ENCODE measurements around the gene FMNL2.

DNA sequence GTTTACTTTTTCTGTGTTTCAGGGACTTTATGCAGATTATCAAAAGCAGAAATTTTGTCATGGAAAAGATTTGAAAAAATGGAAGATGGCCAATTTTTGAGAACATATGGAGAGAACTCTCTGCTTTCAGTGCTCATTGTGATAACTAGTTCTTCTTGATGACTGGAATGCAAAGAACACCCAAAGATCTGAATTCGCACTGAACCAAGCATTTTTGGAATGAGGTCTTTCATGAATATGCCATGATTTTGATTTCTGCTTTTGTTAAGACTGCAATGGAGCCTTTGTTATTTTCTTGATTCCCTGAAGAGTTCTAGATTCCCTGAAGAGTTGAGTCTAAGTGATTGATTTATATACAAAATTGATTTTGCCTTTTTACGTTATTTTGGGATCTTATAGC lies 124.1 kb downstream of the FMNL2 start:
- TF ChIP-seq, protein P1, sequence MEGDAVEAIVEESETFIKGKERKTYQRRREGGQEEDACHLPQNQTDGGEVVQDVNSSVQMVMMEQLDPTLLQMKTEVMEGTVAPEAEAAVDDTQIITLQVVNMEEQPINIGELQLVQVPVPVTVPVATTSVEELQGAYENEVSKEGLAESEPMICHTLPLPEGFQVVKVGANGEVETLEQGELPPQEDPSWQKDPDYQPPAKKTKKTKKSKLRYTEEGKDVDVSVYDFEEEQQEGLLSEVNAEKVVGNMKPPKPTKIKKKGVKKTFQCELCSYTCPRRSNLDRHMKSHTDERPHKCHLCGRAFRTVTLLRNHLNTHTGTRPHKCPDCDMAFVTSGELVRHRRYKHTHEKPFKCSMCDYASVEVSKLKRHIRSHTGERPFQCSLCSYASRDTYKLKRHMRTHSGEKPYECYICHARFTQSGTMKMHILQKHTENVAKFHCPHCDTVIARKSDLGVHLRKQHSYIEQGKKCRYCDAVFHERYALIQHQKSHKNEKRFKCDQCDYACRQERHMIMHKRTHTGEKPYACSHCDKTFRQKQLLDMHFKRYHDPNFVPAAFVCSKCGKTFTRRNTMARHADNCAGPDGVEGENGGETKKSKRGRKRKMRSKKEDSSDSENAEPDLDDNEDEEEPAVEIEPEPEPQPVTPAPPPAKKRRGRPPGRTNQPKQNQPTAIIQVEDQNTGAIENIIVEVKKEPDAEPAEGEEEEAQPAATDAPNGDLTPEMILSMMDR (IDR thresholded peaks at IDR 0.05; ENCODE audit: insufficient read depth, low read depth, low read length), result no peak
- TF ChIP-seq EZH2 (IDR thresholded peaks at IDR 0.05; ENCODE audit: insufficient read depth, low read length), result no peak

All from astrocyte (in vitro differentiated cells and primary cell).